Erythroblast (primary cell): ENCODE measurements around the gene NEK11.

Experiments used
- GATA1 ChIP-seq: IDR thresholded peaks from 2 replicates; pipeline ENCODE4 v1.6.1; 2011; ENCODE audit warnings: low read depth, mild to moderate bottlenecking, control low read depth, low read length, moderate library complexity
- POLR2A ChIP-seq: IDR thresholded peaks from 2 replicates; pipeline ENCODE4 v1.6.1; 2011; ENCODE audit warnings: mild to moderate bottlenecking, low read length

GRCh38 chr3:131147534-131147933 lies 120.9 kb downstream of the NEK11 start:
- TF ChIP-seq POLR2A (no peak), GATA1 (no peak)
